HepG2 (cell line): ENCODE measurements around the gene KCNIP4. TPM values are rescaled to one million over a fixed set of nuclear protein-coding genes. Genes with fewer than 3 reads are reported as not detected.

Experiments
- ATAC-seq: fragments of 200-7000 bp; cut with Tn5 transposase; 3 replicates; pipeline ENCODE4 v1.9.1; 2020; ENCODE audit warnings: mild to moderate bottlenecking, moderate library complexity
- BruUV-seq: library from RNA; stranded (reverse); fragments of 400-500 nt; replicated peaks from 2 replicates; lab custom pipeline; 2021; lab: Mats Ljungman, UMichigan
- CTCF ChIA-PET: fragments of 300-600 bp; formaldehyde crosslinking; extraction: SDS; loops from one replicate; lab custom pipeline; 2021; ENCODE audit warnings: low total read pairs, inconsistent platforms, low intra/inter-chr PET ratio; lab: Yijun Ruan, JAX
- POLR2A ChIA-PET: fragments of 350-600 bp; sonication (Branson Sonifier 250); formaldehyde crosslinking; loops from one replicate; lab custom pipeline; 2020; ENCODE audit warnings: antibody characterized with exemption, inconsistent platforms; lab: Yijun Ruan, JAX
- DNase-seq: peaks from one replicate; pipeline ENCODE4 v3.0.0-alpha.2; 2015; ENCODE audit warnings: low spot score
- FAIRE-seq: peaks from 3 replicates; lab custom pipeline; 2011; peaks lifted over from hg19 to GRCh38; lab: Jason Lieb, UNC
- H2AFZ ChIP-seq: one replicate; pipeline ENCODE4 v1.6.1; 2011; ENCODE audit warnings: low read length, inconsistent platforms
- H3K27ac ChIP-seq: fragments of 300-600 bp; 3 replicates; pipeline ENCODE4 v1.8.0; 2011; ENCODE audit warnings: mixed run types, mild to moderate bottlenecking, mixed read lengths, low read length, inconsistent platforms; ENCODE audit not compliant: insufficient read depth; ENCODE audit errors: extremely low read length
- H3K27me3 ChIP-seq, 2 experiments: fragments of 200-600 bp in 1 of 2; 2 replicates in 1 of 2; 3 replicates in 1 of 2; pipeline versions ENCODE4 v1.6.0 to v1.8.0; 2011; ENCODE audit warnings: low read length in 2 of 2, mild to moderate bottlenecking in 2 of 2, moderate library complexity in 2 of 2, inconsistent platforms in 1 of 2; ENCODE audit not compliant: insufficient read depth in 2 of 2, control insufficient read depth in 1 of 2
- H3K36me3 ChIP-seq, 2 experiments: fragments of 200-600 bp in 1 of 2; replicated peaks in 1 of 2; 2 replicates in 1 of 2; 3 replicates in 1 of 2; pipeline versions ENCODE4 v1.5.1 to v1.8.0; 2011; ENCODE audit warnings: low read length in 2 of 2, inconsistent platforms in 1 of 2; ENCODE audit not compliant: insufficient read depth in 2 of 2, control insufficient read depth in 1 of 2
- H3K4me1 ChIP-seq: 2 replicates; pipeline ENCODE4 v1.5.1; 2012; ENCODE audit warnings: low read length, inconsistent platforms; ENCODE audit not compliant: insufficient read depth
- H3K4me2 ChIP-seq: 2 replicates; pipeline ENCODE4 v1.6.0; 2011; ENCODE audit warnings: low read depth, low read length, inconsistent platforms
- H3K4me3 ChIP-seq, 3 experiments: fragments of 200-600 bp in 1 of 3; sonication (generic), shearing (Covaris generic) in 1 of 3; replicated peaks in 1 of 3; 2 replicates each; pipeline ENCODE4 v1.5.1; 2011 to 2016; ENCODE audit warnings: low read length in 3 of 3, inconsistent platforms in 2 of 3, low read depth in 2 of 3, mild to moderate bottlenecking in 2 of 3, control low read depth in 1 of 3, mixed read lengths in 1 of 3; ENCODE audit not compliant: insufficient read depth in 1 of 3
- H3K79me2 ChIP-seq: one replicate; pipeline ENCODE4 v1.6.1; 2011; ENCODE audit warnings: low read length, inconsistent platforms; ENCODE audit not compliant: insufficient read depth
- H3K9ac ChIP-seq: 2 replicates; pipeline ENCODE4 v1.6.0; 2011; ENCODE audit warnings: mild to moderate bottlenecking, low read depth, low read length, inconsistent platforms; ENCODE audit not compliant: insufficient read depth
- H3K9me3 ChIP-seq: 2 replicates; pipeline ENCODE4 v1.5.1; 2012; ENCODE audit warnings: mild to moderate bottlenecking, low read length
- H4K20me1 ChIP-seq: 2 replicates; pipeline ENCODE4 v1.6.0; 2011; ENCODE audit warnings: inconsistent platforms, mild to moderate bottlenecking, low read length, moderate library complexity; ENCODE audit not compliant: insufficient read depth
- ATF1 ChIP-seq: IDR thresholded peaks from 2 replicates; pipeline ENCODE4 v1.6.1; 2016; ENCODE audit warnings: mild to moderate bottlenecking, control low read depth
- HDAC1 ChIP-seq: sonication (generic); formaldehyde crosslinking; IDR thresholded peaks from 2 replicates; pipeline ENCODE4 v1.5.1; 2020; ENCODE audit warnings: mild to moderate bottlenecking, missing genetic modification reagents
- RFX5 ChIP-seq: IDR thresholded peaks from 2 replicates; pipeline ENCODE4 v1.6.1; 2011; ENCODE audit warnings: low read depth, low read length, improper control_type of control experiment
- ZC3H4 ChIP-seq: sonication (generic); formaldehyde crosslinking; IDR thresholded peaks from 2 replicates; pipeline ENCODE4 v1.4.0; 2020; ENCODE audit warnings: missing genetic modification reagents, borderline replicate concordance
- ZNF556 ChIP-seq: sonication (generic); formaldehyde crosslinking; IDR thresholded peaks from 2 replicates; pipeline ENCODE4 v1.4.0; 2020; ENCODE audit warnings: mild to moderate bottlenecking, missing genetic modification reagents, borderline replicate concordance
- ZNF589 ChIP-seq: sonication (generic); formaldehyde crosslinking; conservative IDR thresholded peaks from 2 replicates; pipeline ENCODE4 v1.8.0; 2022; ENCODE audit warnings: mild to moderate bottlenecking, moderate library complexity, missing genetic modification reagents
- ZNF737 ChIP-seq: sonication (generic); formaldehyde crosslinking; IDR thresholded peaks from 2 replicates; pipeline ENCODE4 v1.5.0; 2020; ENCODE audit warnings: missing genetic modification reagents, mild to moderate bottlenecking, borderline replicate concordance
- ZSCAN12 ChIP-seq: sonication (generic); formaldehyde crosslinking; IDR thresholded peaks from 2 replicates; pipeline ENCODE4 v1.9.0; 2021; ENCODE audit warnings: mild to moderate bottlenecking, missing genetic modification reagents
- WGBS: methylation state at CpG from one replicate; pipeline ENCODE4 v1.1.6; 2017; ENCODE audit warnings: low lambda C conversion rate; 5-methylcytosine and 5-hydroxymethylcytosine counted together
- in situ Hi-C: cut with HindIII; loops from 2 replicates; pipeline ENCODE4 v1.10.0; 2017; ENCODE audit warnings: low pct_unique_long_range_greater_than_20kb; ENCODE audit not compliant: extremely low pct_ligation_motif_present
- intact Hi-C: fragments of 100-400 bp; cut with micrococcal nuclease; formaldehyde crosslinking; loops from one replicate; pipeline ENCODE4 v1.10.0; 2022; ENCODE audit not compliant: unreplicated experiment
- polyA plus RNA-seq, 8 experiments: library from polyadenylated mRNA; depleted of rRNA in 3 of 8; stranded (reverse) in 7 of 8; unstranded in 1 of 8; fragments of >200 nt; fragmentation: Illumina TruSeq in 4 of 8; extraction: Trizol in 4 of 8; gene quantifications; 2 replicates each; pipeline versions ENCODE4 v1.2.1 to v1.2.3, GENCODE V29; 2011 to 2016; ENCODE audit warnings: low read depth in 4 of 8, missing spikeins in 1 of 8, mixed read lengths in 1 of 8; ENCODE audit not compliant: insufficient read depth in 1 of 8
- total RNA-seq, 5 experiments: library from RNA; depleted of rRNA; stranded (reverse); fragments of >200 nt; fragmentation: Illumina TruSeq; extraction: Trizol; gene quantifications; 2 replicates each; pipeline ENCODE4 v1.2.3, GENCODE V29; 2016; ENCODE audit warnings: low read depth in 1 of 5
- TF ChIP-seq, protein P1 (sequence below): sonication (generic); formaldehyde crosslinking; IDR thresholded peaks from 2 replicates; pipeline ENCODE4 v1.9.0; 2021; ENCODE audit warnings: mild to moderate bottlenecking, missing genetic modification reagents
- TF ChIP-seq, protein P2 (sequence below): sonication (generic); formaldehyde crosslinking; IDR thresholded peaks from 2 replicates; pipeline ENCODE4 v1.8.1; 2023; ENCODE audit warnings: missing genetic modification reagents, inconsistent platforms, borderline replicate concordance
- TF ChIP-seq, protein P3 (sequence below): sonication (generic); formaldehyde crosslinking; IDR thresholded peaks from 2 replicates; pipeline ENCODE4 v1.4.0; 2020; ENCODE audit warnings: missing genetic modification reagents, mild to moderate bottlenecking, borderline replicate concordance

Gene KCNIP4
- total and polyA plus RNA-seq, 2 of the 13 experiments (the other 11 are each of a cell fraction or from before 2014, with no cell fraction given): 0.09 TPM; not detected in 1

DNA sequence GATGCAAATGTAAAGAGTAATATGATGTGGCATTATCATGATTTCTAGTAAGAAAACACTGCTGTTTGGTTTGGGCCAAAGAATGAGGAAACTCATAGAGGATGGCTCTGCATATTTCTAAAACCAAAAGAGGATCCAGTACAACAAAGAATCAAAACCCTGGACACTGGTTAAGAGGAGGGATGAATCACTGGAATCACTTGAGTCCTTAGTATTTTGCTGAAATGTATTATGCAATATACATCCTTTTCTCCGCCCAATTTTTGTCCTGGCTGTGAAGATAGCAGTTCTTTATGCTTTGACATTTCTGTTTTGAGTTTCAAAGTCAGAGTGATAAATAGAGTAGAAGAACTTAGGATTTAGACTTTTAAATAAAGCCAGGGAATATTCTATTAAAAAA, 902.4 kb downstream of the KCNIP4 start:
- DNase-seq: no peak
- no peak for FAIRE-seq
- BruUV-seq: no TSS peak
- H2AFZ ChIP-seq: no peak overlapping the region
- H3K4me1 ChIP-seq: no peaks in the 10 kb centered on the region
- ChIA-PET POLR2A (no interaction called here), CTCF (no interaction called here)
- no peak overlapping the region for H3K4me2 ChIP-seq
- no peaks in the 10 kb centered on the region for H3K36me3 ChIP-seq
- H4K20me1 ChIP-seq: no peaks in the 10 kb centered on the region
- no peaks in the 10 kb centered on the region for H3K27me3 ChIP-seq
- in situ Hi-C loops: no loop called here
- intact Hi-C loops: no loop called here
- H3K27ac ChIP-seq: no peak overlapping the region
- 32% methylated on average over 1 of the region's 1 CpG for WGBS
- H3K9ac ChIP-seq: no peak overlapping the region
- TF ChIP-seq, protein P1, sequence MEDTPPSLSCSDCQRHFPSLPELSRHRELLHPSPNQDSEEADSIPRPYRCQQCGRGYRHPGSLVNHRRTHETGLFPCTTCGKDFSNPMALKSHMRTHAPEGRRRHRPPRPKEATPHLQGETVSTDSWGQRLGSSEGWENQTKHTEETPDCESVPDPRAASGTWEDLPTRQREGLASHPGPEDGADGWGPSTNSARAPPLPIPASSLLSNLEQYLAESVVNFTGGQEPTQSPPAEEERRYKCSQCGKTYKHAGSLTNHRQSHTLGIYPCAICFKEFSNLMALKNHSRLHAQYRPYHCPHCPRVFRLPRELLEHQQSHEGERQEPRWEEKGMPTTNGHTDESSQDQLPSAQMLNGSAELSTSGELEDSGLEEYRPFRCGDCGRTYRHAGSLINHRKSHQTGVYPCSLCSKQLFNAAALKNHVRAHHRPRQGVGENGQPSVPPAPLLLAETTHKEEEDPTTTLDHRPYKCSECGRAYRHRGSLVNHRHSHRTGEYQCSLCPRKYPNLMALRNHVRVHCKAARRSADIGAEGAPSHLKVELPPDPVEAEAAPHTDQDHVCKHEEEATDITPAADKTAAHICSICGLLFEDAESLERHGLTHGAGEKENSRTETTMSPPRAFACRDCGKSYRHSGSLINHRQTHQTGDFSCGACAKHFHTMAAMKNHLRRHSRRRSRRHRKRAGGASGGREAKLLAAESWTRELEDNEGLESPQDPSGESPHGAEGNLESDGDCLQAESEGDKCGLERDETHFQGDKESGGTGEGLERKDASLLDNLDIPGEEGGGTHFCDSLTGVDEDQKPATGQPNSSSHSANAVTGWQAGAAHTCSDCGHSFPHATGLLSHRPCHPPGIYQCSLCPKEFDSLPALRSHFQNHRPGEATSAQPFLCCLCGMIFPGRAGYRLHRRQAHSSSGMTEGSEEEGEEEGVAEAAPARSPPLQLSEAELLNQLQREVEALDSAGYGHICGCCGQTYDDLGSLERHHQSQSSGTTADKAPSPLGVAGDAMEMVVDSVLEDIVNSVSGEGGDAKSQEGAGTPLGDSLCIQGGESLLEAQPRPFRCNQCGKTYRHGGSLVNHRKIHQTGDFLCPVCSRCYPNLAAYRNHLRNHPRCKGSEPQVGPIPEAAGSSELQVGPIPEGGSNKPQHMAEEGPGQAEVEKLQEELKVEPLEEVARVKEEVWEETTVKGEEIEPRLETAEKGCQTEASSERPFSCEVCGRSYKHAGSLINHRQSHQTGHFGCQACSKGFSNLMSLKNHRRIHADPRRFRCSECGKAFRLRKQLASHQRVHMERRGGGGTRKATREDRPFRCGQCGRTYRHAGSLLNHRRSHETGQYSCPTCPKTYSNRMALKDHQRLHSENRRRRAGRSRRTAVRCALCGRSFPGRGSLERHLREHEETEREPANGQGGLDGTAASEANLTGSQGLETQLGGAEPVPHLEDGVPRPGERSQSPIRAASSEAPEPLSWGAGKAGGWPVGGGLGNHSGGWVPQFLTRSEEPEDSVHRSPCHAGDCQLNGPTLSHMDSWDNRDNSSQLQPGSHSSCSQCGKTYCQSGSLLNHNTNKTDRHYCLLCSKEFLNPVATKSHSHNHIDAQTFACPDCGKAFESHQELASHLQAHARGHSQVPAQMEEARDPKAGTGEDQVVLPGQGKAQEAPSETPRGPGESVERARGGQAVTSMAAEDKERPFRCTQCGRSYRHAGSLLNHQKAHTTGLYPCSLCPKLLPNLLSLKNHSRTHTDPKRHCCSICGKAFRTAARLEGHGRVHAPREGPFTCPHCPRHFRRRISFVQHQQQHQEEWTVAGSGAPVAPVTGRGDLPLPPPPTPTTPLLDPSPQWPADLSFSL (CRISPR knock-in tag): no peak
- TF ChIP-seq ZC3H4 (no peak), ZNF589 (no peak), ZNF737 (CRISPR knock-in tag) (no peak), ZSCAN12 (CRISPR knock-in tag) (no peak), ZNF556 (no peak), ATF1 (no peak), HDAC1 (CRISPR knock-in tag) (no peak), RFX5 (no peak)
- TF ChIP-seq, protein P2, sequence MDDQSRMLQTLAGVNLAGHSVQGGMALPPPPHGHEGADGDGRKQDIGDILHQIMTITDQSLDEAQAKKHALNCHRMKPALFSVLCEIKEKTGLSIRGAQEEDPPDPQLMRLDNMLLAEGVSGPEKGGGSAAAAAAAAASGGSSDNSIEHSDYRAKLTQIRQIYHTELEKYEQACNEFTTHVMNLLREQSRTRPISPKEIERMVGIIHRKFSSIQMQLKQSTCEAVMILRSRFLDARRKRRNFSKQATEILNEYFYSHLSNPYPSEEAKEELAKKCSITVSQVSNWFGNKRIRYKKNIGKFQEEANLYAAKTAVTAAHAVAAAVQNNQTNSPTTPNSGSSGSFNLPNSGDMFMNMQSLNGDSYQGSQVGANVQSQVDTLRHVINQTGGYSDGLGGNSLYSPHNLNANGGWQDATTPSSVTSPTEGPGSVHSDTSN (CRISPR knock-in tag): no peak
- TF ChIP-seq, protein P3, sequence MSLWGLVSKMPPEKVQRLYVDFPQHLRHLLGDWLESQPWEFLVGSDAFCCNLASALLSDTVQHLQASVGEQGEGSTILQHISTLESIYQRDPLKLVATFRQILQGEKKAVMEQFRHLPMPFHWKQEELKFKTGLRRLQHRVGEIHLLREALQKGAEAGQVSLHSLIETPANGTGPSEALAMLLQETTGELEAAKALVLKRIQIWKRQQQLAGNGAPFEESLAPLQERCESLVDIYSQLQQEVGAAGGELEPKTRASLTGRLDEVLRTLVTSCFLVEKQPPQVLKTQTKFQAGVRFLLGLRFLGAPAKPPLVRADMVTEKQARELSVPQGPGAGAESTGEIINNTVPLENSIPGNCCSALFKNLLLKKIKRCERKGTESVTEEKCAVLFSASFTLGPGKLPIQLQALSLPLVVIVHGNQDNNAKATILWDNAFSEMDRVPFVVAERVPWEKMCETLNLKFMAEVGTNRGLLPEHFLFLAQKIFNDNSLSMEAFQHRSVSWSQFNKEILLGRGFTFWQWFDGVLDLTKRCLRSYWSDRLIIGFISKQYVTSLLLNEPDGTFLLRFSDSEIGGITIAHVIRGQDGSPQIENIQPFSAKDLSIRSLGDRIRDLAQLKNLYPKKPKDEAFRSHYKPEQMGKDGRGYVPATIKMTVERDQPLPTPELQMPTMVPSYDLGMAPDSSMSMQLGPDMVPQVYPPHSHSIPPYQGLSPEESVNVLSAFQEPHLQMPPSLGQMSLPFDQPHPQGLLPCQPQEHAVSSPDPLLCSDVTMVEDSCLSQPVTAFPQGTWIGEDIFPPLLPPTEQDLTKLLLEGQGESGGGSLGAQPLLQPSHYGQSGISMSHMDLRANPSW (CRISPR knock-in tag): no peak
- no peaks in the 10 kb centered on the region for H3K79me2 ChIP-seq
- no peak overlapping the region for H3K4me3 ChIP-seq
- peaks cover 47% of the 10 kb centered on the region for H3K9me3 ChIP-seq
- no peak for ATAC-seq
